Heart right ventricle (tissue), 16 donors: ENCODE results near the gene ANKIB1. TPM values are rescaled to one million over a fixed set of nuclear protein-coding genes. Genes with fewer than 3 reads are reported as not detected.
A peak's percentile ranks its signal among the peaks of the same experiment; 100 is the strongest.

Experiments used
- ATAC-seq, 8 donors: fragments of 200-7000 bp; cut with Tn5 transposase; one replicate each; pipeline ENCODE4 v1.9.1; 2020; ENCODE audit warnings: mild to moderate bottlenecking in 8 of 8, moderate library complexity in 8 of 8, moderate number of reproducible peaks in 1 of 8
- DNase-seq, 2 donors: peaks; one replicate each; pipeline ENCODE4 v3.0.0-alpha.2; 2020
- H3K27ac ChIP-seq, 10 donors: fragments of 200-600 bp; sonication (generic) in 2 of 10; one replicate each; pipeline versions ENCODE4 v1.5.0 to v1.8.0; 2020 to 2022; ENCODE audit warnings: mild to moderate bottlenecking in 3 of 10
- H3K27me3 ChIP-seq, 7 donors: fragments of 200-600 bp; one replicate each; pipeline ENCODE4 v1.8.0; 2021 to 2022; ENCODE audit warnings: mild to moderate bottlenecking in 2 of 7
- H3K36me3 ChIP-seq, 9 donors: fragments of 200-600 bp; sonication (generic) in 1 of 9; one replicate each; pipeline versions ENCODE4 v1.5.0 to v1.8.0; 2020 to 2022; ENCODE audit warnings: mild to moderate bottlenecking in 2 of 9
- H3K4me1 ChIP-seq, 9 donors: fragments of 200-600 bp; sonication (generic) in 1 of 9; one replicate each; pipeline versions ENCODE4 v1.5.0 to v1.8.0; 2020 to 2022; ENCODE audit warnings: mild to moderate bottlenecking in 4 of 9
- H3K4me3 ChIP-seq, 10 donors: fragments of 200-600 bp; sonication (generic) in 2 of 10; one replicate each; pipeline versions ENCODE4 v1.5.0 to v1.8.0; 2020 to 2022; ENCODE audit warnings: mild to moderate bottlenecking in 7 of 10, moderate library complexity in 2 of 10
- H3K9me3 ChIP-seq, 11 donors: fragments of 200-600 bp in 10 of 11; sonication (generic) in 2 of 11; one replicate each; pipeline versions ENCODE4 v1.5.0 to v1.8.0; 2013 to 2022; ENCODE audit warnings: mild to moderate bottlenecking in 2 of 11, control low read depth in 1 of 11, moderate library complexity in 1 of 11
- WGBS, 2 donors: extraction: QIAGEN DNeasy Blood & Tissue Kit; methylation state at CpG; one replicate each; pipeline ENCODE4 v1.1.7; 2013; ENCODE audit warnings: inconsistent platforms in 1 of 2; 5-methylcytosine and 5-hydroxymethylcytosine counted together
- intact Hi-C, 10 donors: fragments of 100-400 bp; cut with DNase I; formaldehyde crosslinking; loops; one replicate each; pipeline versions ENCODE4 v1.11.1 to v1.14.2; 2022
- polyA plus RNA-seq, 2 donors: library from polyadenylated mRNA; stranded (reverse); fragments of 200-250 nt; gene quantifications; one replicate each; pipeline ENCODE4 v1.2.3, GENCODE V29; 2013
- total RNA-seq, 10 donors: library from RNA; stranded (reverse); fragmentation: NEBNext Ultra II Directional in 3 of 10; extraction: Animal tissue kit (Norgen Biotek cat#: 25700) in 3 of 10; gene quantifications; one replicate each; pipeline versions ENCODE4 v1.2.1 to v1.2.4, GENCODE V29; 2021 to 2023
- TF ChIP-seq, protein P1 (sequence below), 9 donors: fragments of 200-600 bp; sonication (generic) in 2 of 9; IDR thresholded peaks; one replicate each; pipeline versions ENCODE4 v1.5.0 to v1.8.0; 2021 to 2022; ENCODE audit warnings: antibody characterized with exemption in 9 of 9, mild to moderate bottlenecking in 5 of 9, moderate library complexity in 1 of 9
- donor health status: Arrhythmogenic right ventricular cardiomyopathy.
- donor health status: ischemic (EF 13 %, LVEDD 7.1; RV severe dilation, severe dysfunction).
- donor health status: healthy with polysubstance abuse.
- donor health status: DM: no; HTN: yes; CAD: no.
- donor health status: DM: no; HTN: no; CAD: no.
- donor health status: ischemic (EF 25% LVEDD 6.9; RV normal size, moderate dysfunction).
- donor health status: ischemic (EF 25% LVEDD 5.7; RV mildly dilated, moderate dysfunction).
- donor health status: healthy.
- donor health status: DM: yes; HTN: yes; CAD: no.
- donor health status: Ischemic cardiomyopathy.
- donor health status: ischemic (EF 35%, LVEDD 5.7; RV mildly dilated, moderate dysfunction).
- donor health status: nonischemic (EF 11% LVEDD 7.7; RV severe dilation, severe dysfunction).
- donor health status: DM: yes; HTN: yes; CAD: no.
- donor health status: PGD.
- donor health status: ischemic (EF 29% LVEDD 5.4; RV normal size, mild dysfunction).
- donor health status: nonischemic (EF 23%, LVEDD 6.1; RV moderate dilation, normal function).

Gene ANKIB1
- total and polyA plus RNA-seq, 12 donors = 5.5 to 71.0 (median 41.1) TPM

GRCh38 chr7:92325173-92325572, 79.4 kb downstream of the ANKIB1 start:
- Histone ChIP-seq H3K27me3 (no peaks in the 10 kb centered on the region), H3K27ac (no peak overlapping the region), H3K36me3 (peaks cover 0 to 39% (median 0%) of the 10 kb centered on the region in 9 donors), H3K4me3 (no peak overlapping the region), H3K4me1 (peaks cover 0 to 15% (median 8%) of the 10 kb centered on the region in 9 donors), H3K9me3 (no peaks in the 10 kb centered on the region)
- WGBS, 2 donors = 15 to 34% methylated on average over 1 of the region's 1 CpG
- no peak for DNase-seq
- ATAC-seq = peak in 1 of 8 donors; percentile 21
- TF ChIP-seq, protein P1, sequence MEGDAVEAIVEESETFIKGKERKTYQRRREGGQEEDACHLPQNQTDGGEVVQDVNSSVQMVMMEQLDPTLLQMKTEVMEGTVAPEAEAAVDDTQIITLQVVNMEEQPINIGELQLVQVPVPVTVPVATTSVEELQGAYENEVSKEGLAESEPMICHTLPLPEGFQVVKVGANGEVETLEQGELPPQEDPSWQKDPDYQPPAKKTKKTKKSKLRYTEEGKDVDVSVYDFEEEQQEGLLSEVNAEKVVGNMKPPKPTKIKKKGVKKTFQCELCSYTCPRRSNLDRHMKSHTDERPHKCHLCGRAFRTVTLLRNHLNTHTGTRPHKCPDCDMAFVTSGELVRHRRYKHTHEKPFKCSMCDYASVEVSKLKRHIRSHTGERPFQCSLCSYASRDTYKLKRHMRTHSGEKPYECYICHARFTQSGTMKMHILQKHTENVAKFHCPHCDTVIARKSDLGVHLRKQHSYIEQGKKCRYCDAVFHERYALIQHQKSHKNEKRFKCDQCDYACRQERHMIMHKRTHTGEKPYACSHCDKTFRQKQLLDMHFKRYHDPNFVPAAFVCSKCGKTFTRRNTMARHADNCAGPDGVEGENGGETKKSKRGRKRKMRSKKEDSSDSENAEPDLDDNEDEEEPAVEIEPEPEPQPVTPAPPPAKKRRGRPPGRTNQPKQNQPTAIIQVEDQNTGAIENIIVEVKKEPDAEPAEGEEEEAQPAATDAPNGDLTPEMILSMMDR (IDR thresholded peaks at IDR 0.05) = no peak
- intact Hi-C loops = no loop called here

GRCh38 chr7:92325858-92326257, 80.1 kb downstream of the ANKIB1 start:
- intact Hi-C loops = no loop called here

GRCh38 chr7:92330835-92331438, 85.2 kb downstream of the ANKIB1 start:
- ATAC-seq = no peak
- Histone ChIP-seq H3K9me3 (peaks cover 0 to 13% (median 8%) of the 10 kb centered on the region in 11 donors), H3K36me3 (peaks cover 0 to 77% (median 0%) of the 10 kb centered on the region in 9 donors), H3K27ac (no peak overlapping the region), H3K27me3 (no peaks in the 10 kb centered on the region), H3K4me3 (no peak overlapping the region), H3K4me1 (peaks cover 0 to 4% (median under 1%) of the 10 kb centered on the region in 9 donors)
- no peak for DNase-seq
- TF ChIP-seq, protein P1 (IDR thresholded peaks at IDR 0.05) = no peak
- intact Hi-C loops = no loop called here
- WGBS, 2 donors = 87 to 90% methylated on average over 4 of the region's 4 CpGs

More at GRCh38 chr7:92325858-92326257, 80.1 kb downstream of the ANKIB1 start:
- H3K27me3 ChIP-seq = no peaks in the 10 kb centered on the region
- no peak overlapping the region for H3K4me3 ChIP-seq
- TF ChIP-seq, protein P1 (IDR thresholded peaks at IDR 0.05) = no peak
- H3K27ac ChIP-seq = no peak overlapping the region
- H3K9me3 ChIP-seq = no peaks in the 10 kb centered on the region
- peaks cover 0 to 15% (median 8%) of the 10 kb centered on the region in 9 donors for H3K4me1 ChIP-seq
- no peak for DNase-seq
- peaks cover 0 to 32% (median 0%) of the 10 kb centered on the region in 9 donors for H3K36me3 ChIP-seq
- WGBS, 2 donors = 74 to 83% methylated on average over 2 of the region's 2 CpGs
- ATAC-seq = no peak

DNA sequence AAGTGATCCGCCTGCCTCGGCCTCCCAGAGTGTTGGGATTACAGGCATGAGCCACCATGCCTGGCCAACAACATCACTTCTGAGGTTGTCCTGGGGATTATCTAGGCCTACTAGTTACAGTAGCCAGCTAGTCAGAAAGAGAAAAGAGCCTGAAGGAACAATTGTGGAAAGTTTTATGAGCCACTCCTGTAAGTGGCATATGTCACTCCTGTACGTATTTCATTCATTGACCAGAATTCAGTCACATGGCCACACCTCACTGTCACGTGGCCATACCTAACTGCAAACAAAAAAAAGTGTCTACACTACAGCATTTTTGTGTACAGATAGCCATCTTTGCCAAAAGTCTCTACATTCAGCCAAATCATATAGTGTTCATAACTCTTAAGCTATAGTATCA, 85.7 kb downstream of the ANKIB1 start:
- no peak overlapping the region for H3K4me3 ChIP-seq
- H3K9me3 ChIP-seq = peaks cover 0 to 16% (median 10%) of the 10 kb centered on the region in 11 donors
- WGBS, 2 donors = 95 to 98% methylated on average over 4 of the region's 4 CpGs
- peaks cover 0 to 83% (median 0%) of the 10 kb centered on the region in 9 donors for H3K36me3 ChIP-seq
- TF ChIP-seq, protein P1 (IDR thresholded peaks at IDR 0.05) = no peak
- H3K27me3 ChIP-seq = no peaks in the 10 kb centered on the region
- no peak for DNase-seq
- H3K4me1 ChIP-seq = no peaks in the 10 kb centered on the region
- no peak for ATAC-seq
- H3K27ac ChIP-seq = no peak overlapping the region
- intact Hi-C loops = no loop called here
